ENCODE results near the gene PUM1.

- TF ChIP-seq CTCF (IDR thresholded peaks at IDR 0.05): no peak
- no peak for TF ChIP-seq POLR2A (IDR thresholded peaks at IDR 0.05)
Observed at GRCh38 chr1:31041529-31041928, 24.0 kb downstream of the PUM1 start.

All from right lobe of liver (tissue), 4 donors.